GM18505 (cell line): ENCODE data around the gene DTNA.

Experiments
- ATAC-seq: cut with Tn5 transposase; IDR thresholded peaks from one replicate; pipeline ENCODE4 v1.9.1; 2021; ENCODE audit not compliant: unreplicated experiment
- POLR2A ChIP-seq: IDR thresholded peaks from 4 replicates; pipeline ENCODE4 v1.6.1; 2011; ENCODE audit warnings: borderline replicate concordance; ENCODE audit not compliant: insufficient read depth, insufficient read length; ENCODE audit errors: extremely low read depth

Gene DTNA

DNA sequence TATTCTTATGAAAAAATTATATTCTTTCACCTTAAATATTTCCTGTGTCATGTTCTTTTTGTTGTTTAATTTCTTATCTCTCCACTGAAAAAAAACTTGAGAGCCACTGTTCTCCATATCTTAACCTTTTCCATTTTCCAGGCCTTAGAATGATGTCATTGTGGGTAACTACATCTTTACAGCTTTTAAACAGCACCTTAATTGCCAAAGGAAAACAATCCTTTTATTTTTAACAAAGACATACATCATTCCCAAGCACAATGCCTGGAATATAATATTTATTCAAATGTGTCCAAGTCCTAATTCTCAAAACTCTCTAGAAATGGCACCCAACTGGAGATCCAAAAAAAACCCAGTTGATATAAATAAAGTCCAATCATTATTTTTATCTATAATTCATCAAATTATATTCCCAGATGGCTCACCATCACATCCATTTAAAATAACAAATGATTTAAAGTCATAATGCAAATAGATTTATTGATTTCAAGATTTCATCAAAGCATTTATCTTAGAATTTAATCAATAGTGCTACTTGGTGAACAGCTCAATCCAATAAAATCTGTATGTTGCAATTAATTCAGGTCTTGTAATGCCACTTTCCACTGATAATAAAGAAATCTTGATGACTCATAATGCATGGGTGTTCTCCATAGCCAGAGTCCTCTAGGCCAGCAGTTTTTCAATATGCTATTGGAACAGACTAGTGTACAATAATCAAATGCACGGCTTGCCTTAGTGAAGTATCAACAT, 224.0 kb downstream of the DTNA start:
- TF ChIP-seq POLR2A, result no peak
- ATAC-seq, result no peak

DNA sequence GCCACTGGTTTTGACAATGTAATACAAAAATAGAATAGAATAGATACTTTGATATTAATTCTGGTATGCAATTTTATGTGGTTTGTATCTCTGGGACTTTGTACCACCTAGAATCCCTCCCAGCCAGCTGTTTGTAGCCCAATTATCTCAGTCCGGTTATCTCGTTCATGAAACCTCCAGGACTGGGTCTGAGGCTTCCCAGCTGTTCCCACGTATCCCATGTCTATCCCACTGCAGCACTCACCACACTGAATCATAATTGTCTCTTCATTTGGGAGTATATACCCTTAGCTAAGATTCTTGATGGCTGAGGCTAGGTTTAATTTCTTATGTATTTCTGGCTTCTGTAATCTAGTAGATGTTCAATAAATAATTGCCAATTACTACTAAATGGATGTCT, 226.7 kb downstream of the DTNA start:
- no peak for ATAC-seq
- TF ChIP-seq POLR2A, result no peak

DNA sequence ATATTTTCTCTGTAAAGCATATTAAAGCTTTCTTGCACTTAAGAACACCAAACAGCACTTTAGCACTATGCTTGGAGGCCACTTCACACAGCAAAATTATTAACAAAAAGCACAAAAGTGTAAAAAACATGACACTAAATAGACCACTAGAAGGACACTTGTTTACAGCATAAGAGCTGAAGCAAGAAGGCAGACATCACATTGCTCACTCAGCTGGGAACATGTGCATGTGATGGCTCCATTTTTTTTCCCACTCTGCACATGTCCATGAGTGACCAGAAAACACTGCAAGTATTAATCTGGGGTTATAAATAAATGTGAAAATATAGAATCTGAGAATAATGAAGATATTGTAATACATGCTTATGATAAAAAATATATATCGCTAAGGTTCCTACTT, 228.0 kb downstream of the DTNA start:
- TF ChIP-seq POLR2A, result no peak
- no peak for ATAC-seq
